ENCODE results near the gene TTC27.

TTC27 gene

GRCh38 chr2:32671885-32672533, 44.2 kb downstream of the TTC27 start:
- no peak for DNase-seq

- no peak for DNase-seq
Measured at GRCh38 chr2:32678825-32679224, 51.0 kb downstream of the TTC27 start.

- no peak for DNase-seq
Measured at GRCh38 chr2:32680942-32681341, 53.1 kb downstream of the TTC27 start.

GRCh38 chr2:32683520-32684086, 55.8 kb downstream of the TTC27 start:
- DNase-seq, result no peak

- no peak for DNase-seq
Measured at GRCh38 chr2:32688541-32688940, 60.7 kb downstream of the TTC27 start.

- no peak for DNase-seq
Measured at GRCh38 chr2:32691678-32692077, 63.8 kb downstream of the TTC27 start.

- DNase-seq, result no peak
Measured at GRCh38 chr2:32696439-32696838, 68.6 kb downstream of the TTC27 start.

GRCh38 chr2:32697156-32697555, 69.3 kb downstream of the TTC27 start:
- no peak for DNase-seq

- DNase-seq, result no peak
Measured at GRCh38 chr2:32699151-32699550, 71.3 kb downstream of the TTC27 start.

- DNase-seq, result no peak
Measured at GRCh38 chr2:32701806-32702205, 74.0 kb downstream of the TTC27 start.

- no peak for DNase-seq
Measured at GRCh38 chr2:32702303-32703064, 74.6 kb downstream of the TTC27 start.

GRCh38 chr2:32706815-32707579, 79.1 kb downstream of the TTC27 start:
- DNase-seq, result no peak

GRCh38 chr2:32711219-32711618, 83.4 kb downstream of the TTC27 start:
- DNase-seq, result no peak

- DNase-seq, result no peak
Measured at GRCh38 chr2:32711908-32712501, 84.2 kb downstream of the TTC27 start.

- no peak for DNase-seq
Measured at GRCh38 chr2:32712870-32713269, 85.0 kb downstream of the TTC27 start.

- DNase-seq, result no peak
Measured at GRCh38 chr2:32714521-32714920, 86.7 kb downstream of the TTC27 start.

GRCh38 chr2:32715391-32715841, 87.6 kb downstream of the TTC27 start:
- DNase-seq, result no peak

GRCh38 chr2:32715981-32716380, 88.1 kb downstream of the TTC27 start:
- DNase-seq, result no peak

GRCh38 chr2:32716598-32716997, 88.7 kb downstream of the TTC27 start:
- DNase-seq, result no peak

- no peak for DNase-seq
Measured at GRCh38 chr2:32718752-32719151, 90.9 kb downstream of the TTC27 start.

- DNase-seq, result no peak
Measured at GRCh38 chr2:32719430-32719829, 91.6 kb downstream of the TTC27 start.

- no peak for DNase-seq
Measured at GRCh38 chr2:32719933-32720716, 92.3 kb downstream of the TTC27 start.

Data from cortex of kidney (tissue), 1 donor.